Medulla oblongata (tissue), 1 donor: ENCODE data around the gene PHF21B.
"Not testable (repeated sequence)": the region's sequence is repeated elsewhere in the genome, so short reads cannot be mapped to it uniquely, and the experiment has no call there.

Experiments used
- DNase-seq: peaks from one replicate; pipeline ENCODE4 v3.0.0-alpha.2; 2015; ENCODE audit errors: extremely low spot score

The PHF21B gene

DNA sequence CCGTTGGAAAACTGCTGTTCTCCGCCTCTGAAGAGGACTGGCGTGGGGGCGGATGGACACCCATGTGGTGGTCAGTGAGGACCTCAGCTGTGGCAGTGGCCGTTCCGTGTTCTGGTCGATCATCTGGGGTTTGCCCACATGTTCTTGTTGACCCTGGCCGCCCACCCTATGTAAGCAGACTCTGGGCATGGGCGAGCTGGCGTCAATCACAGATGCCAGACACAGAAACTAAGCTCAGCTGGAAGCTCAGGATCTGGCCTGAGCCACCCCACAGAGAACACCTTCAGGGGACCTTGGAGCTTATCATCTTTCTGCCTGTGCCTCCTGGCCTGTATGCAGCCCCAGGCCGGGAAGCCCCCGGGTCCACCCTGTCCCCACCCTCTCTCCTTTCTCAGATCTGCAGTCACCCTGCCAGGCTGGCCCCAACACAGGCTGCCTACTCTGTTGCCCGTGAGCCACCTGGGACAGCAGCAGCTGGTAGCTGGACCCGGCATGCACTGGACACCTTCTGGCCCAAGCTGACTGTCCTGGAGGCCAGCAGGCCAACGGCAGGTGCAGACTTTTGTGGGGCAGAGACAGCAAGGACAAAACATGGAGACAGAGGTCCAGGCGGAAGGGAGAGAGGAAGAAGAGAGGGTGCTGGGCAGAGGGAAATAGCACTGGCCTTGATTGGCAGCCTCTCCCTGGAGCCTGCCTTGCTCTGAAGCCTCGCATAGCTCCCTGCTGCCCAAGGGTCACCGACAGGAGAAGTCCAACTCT, 91.5 kb downstream of the PHF21B start:
- DNase-seq = no peak

GRCh38 chr22:44917372-44918165, 92.2 kb downstream of the PHF21B start:
- no peak for DNase-seq

GRCh38 chr22:44916281-44917231, 93.2 kb downstream of the PHF21B start:
- no peak for DNase-seq

DNA sequence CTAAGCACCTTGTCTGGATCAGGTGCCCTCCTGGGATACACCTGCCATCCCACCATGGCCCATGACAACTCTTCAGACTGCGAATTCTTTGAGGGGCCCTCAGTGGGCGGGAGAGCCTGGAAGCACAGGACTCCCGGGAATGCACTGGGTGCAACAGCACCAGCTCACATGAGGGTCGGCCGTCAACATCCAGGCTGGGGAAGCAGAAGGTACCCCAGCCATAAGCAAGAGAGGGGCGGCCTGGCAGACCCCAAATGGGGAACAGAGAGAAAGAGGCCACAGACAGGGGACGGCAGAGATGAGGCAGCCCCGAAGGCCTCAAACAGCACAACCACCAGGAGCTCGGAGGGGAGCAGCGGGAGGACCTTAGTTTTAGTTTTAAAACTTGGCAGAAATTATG, 94.4 kb downstream of the PHF21B start:
- DNase-seq = no peak

DNA sequence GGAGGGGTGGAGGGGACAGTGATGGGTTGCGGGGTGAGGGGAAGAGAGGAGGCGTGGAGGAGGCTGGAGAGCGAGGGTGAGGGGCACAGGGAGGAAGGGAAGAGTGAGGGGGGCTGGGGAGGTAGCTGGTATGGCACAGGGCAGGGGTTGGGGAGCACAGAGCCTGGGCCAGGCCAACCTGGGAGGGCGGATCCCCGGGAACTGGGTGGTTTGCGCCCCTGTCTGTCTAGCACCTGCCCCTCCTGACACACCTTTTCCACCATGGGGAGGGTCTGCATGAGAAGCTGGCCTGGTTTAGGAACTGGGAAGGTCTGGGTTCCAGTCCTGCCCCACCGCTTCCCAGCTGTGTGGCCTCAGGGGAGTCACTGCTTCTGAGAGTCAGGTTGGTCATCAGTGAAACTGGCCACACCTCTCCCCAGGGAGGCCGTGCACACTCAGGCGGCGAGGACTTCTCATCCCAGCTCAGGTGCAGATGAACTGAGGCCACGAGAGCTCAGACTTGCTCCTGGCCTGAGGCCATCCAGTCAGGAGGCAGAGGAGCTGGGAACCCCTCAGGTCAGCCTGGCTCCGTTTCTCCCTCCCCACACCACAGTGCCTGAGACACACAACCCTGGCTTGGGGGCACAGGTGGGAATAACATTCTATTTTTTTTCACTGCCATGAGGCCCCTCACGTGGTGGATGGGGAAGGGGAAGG, 95.6 kb downstream of the PHF21B start:
- DNase-seq = no peak

GRCh38 chr22:44913198-44913983, 96.4 kb downstream of the PHF21B start:
- no peak for DNase-seq

GRCh38 chr22:44909241-44909640, 100.6 kb downstream of the PHF21B start:
- DNase-seq = no peak

GRCh38 chr22:44907765-44908737, 101.8 kb downstream of the PHF21B start:
- DNase-seq = no peak

DNA sequence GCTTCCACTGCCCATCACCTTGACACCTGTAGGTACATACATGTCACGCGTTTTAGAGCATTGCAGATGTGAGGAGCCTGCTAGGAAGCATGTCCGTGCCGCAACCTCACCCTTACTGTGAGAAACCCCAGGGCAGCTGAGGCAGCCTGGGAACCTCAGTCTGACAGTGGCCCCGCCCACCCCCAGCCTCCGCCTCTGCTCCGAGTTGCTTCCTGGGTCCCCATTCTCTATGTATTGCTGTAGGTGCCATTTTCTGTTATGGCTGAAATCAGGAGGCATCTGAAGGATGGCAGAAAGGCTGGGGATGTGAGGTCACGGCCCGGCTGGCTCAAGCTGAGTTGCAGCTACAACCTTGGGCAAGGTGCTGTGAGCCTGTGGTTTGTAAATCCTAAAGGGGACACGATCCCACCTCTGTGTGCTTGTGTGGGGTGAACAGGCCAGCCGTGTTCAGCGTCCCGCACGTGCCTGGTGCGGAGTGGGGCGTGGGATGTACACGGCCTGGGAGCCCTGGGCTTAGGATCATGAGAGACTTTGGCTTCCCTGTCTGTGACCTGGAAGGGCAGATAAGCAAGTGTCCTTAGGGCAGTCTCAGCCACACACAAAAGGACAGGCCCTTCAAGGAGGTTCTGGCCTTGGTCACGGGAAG, 102.7 kb downstream of the PHF21B start:
- no peak for DNase-seq

DNA sequence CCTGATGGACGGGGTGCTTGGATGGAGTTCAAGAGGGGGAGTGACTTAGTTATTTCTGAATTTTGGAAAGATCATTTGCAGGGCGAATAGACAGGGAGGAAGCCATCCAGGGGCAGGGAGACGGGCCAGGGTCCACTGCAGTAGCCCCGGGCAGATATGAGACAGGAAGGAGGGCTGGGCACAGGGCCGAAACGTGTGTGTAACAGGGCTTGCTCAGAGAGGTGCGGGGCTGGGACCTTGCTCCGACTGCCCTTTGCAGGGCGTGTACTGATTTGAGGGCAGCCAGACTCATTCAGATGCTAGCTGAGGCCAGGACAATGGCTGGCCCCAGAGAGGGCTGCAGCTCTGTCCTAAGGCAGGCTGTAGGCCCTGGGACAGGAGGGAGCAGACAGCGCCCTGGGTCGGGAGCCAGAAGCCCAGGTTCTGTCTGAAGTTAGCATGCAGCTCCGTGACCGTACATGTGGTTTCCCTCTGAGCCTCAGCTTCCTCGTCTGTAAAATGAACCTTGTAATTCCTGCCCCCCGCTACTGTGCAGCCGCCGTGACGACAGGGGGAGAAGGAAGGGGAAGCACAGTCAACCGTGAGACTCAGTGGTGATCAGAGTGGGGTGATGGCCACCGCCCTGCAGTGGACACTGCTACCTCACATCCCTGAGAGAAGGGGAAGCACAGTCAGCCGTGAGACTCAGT, 103.4 kb downstream of the PHF21B start:
- no peak for DNase-seq

- DNase-seq = not testable (repeated sequence)
Observed at GRCh38 chr22:44904492-44905152, 105.2 kb downstream of the PHF21B start.

GRCh38 chr22:44903164-44903563, 106.6 kb downstream of the PHF21B start:
- not testable (repeated sequence) for DNase-seq

DNA sequence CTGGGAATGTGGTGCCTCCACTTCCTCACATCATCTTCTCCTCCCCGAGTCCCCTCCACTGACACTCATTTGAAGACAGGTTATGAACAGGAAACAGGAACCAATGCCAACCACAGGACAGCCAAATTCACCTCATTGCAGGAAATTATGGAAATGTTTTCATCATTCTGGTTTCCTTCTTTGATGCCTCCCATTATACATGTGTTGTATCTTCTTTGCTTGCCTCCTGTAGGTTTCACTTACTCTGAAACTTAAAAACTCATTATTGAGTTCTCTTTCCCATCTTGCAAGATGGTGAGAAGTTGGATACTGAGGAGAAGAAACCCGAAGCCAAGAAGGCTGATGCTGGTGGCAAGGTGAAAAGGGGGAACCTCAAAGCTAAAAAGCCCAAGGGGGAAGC, 108.5 kb downstream of the PHF21B start:
- DNase-seq = no peak

GRCh38 chr22:44898236-44898635, 111.6 kb downstream of the PHF21B start:
- DNase-seq = no peak

- DNase-seq = no peak
Observed at GRCh38 chr22:44895296-44896055, 114.3 kb downstream of the PHF21B start.

- DNase-seq = no peak
Observed at GRCh38 chr22:44894782-44895181, 115.0 kb downstream of the PHF21B start.

DNA sequence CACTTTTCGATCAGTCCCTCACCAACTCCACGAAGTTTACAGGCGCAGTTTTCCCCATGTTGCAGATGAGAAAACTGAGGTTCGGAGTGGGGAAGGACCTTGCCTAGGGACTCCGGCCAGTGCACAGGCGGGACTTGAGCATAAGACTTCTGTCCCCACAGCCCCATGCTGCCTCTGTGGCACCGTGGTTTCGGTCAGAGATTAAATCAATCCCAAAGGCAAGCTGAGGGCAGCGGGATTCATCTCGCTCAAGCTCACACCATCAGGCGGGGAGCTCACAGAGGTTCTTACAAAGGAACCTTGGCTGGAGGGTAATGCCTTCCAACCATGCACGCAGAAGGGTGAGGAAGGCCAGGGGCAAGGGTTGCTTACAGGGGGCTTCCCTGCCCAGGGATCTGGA, 115.5 kb downstream of the PHF21B start:
- DNase-seq = no peak
